Mucosa of descending colon (tissue), 3 donors: ENCODE data around the gene FAM111B. TPM values are rescaled to one million over a fixed set of nuclear protein-coding genes. Genes with fewer than 3 reads are reported as not detected.
"Not testable (repeated sequence)": the region's sequence is repeated elsewhere in the genome, so short reads cannot be mapped to it uniquely, and the experiment has no call there.

ENCODE experiments used
- ATAC-seq: fragments of 200-7000 bp; cut with Tn5 transposase; one replicate; pipeline ENCODE4 v1.9.1; 2020; ENCODE audit warnings: mild to moderate bottlenecking, moderate library complexity
- DNase-seq, 3 donors: peaks; one replicate each; pipeline ENCODE4 v3.0.0-alpha.2; 2020
- H3K36me3 ChIP-seq: fragments of 200-600 bp; one replicate; pipeline ENCODE4 v1.8.0; 2021; ENCODE audit warnings: low read depth, mild to moderate bottlenecking
- H3K4me1 ChIP-seq: fragments of 200-600 bp; one replicate; pipeline ENCODE4 v1.8.0; 2021; ENCODE audit warnings: low read depth, mild to moderate bottlenecking
- H3K4me3 ChIP-seq: fragments of 200-600 bp; one replicate; pipeline ENCODE4 v1.8.0; 2021; ENCODE audit warnings: mild to moderate bottlenecking
- H3K9me3 ChIP-seq: fragments of 200-600 bp; one replicate; pipeline ENCODE4 v1.8.0; 2021; ENCODE audit warnings: mild to moderate bottlenecking
- intact Hi-C, 2 donors: fragments of 100-400 bp; cut with DNase I in 1 of 2; cut with micrococcal nuclease in 1 of 2; formaldehyde crosslinking; loops; one replicate each; pipeline versions ENCODE4 v1.11.0 to v1.11.1; 2022; cut with DNase I, micrococcal nuclease
- total RNA-seq, 3 donors: library from RNA; stranded (reverse); fragmentation: NEBNext Ultra II Directional in 2 of 3; extraction: Animal tissue kit (Norgen Biotek cat#: 25700) in 2 of 3; gene quantifications; one replicate each; pipeline versions ENCODE4 v1.2.1 to v1.2.4, GENCODE V29; 2021 to 2023
- TF ChIP-seq, protein P1 (sequence below): fragments of 200-600 bp; IDR thresholded peaks from one replicate; pipeline ENCODE4 v1.8.0; 2022; ENCODE audit warnings: antibody characterized with exemption, mild to moderate bottlenecking
- donor health status: DM: no; HTN: no; CAD: no; lungs with moderate emphysema.
- donor health status: DM: no; HTN: no; CAD: no.
- donor health status: DM: no; HTN: yes; CAD: no.

Gene FAM111B
- total RNA-seq, 3 donors from 2014 or later, result 1.8 to 7.8 (median 2.5) TPM

- no peaks in the 10 kb centered on the region for H3K36me3 ChIP-seq
- ATAC-seq (no peak), DNase-seq (no peak)
- intact Hi-C loops, result no loop called here
- H3K4me1 ChIP-seq, result no peaks in the 10 kb centered on the region
- H3K9me3 ChIP-seq, result no peaks in the 10 kb centered on the region
- H3K4me3 ChIP-seq, result no peak overlapping the region
- TF ChIP-seq, protein P1, sequence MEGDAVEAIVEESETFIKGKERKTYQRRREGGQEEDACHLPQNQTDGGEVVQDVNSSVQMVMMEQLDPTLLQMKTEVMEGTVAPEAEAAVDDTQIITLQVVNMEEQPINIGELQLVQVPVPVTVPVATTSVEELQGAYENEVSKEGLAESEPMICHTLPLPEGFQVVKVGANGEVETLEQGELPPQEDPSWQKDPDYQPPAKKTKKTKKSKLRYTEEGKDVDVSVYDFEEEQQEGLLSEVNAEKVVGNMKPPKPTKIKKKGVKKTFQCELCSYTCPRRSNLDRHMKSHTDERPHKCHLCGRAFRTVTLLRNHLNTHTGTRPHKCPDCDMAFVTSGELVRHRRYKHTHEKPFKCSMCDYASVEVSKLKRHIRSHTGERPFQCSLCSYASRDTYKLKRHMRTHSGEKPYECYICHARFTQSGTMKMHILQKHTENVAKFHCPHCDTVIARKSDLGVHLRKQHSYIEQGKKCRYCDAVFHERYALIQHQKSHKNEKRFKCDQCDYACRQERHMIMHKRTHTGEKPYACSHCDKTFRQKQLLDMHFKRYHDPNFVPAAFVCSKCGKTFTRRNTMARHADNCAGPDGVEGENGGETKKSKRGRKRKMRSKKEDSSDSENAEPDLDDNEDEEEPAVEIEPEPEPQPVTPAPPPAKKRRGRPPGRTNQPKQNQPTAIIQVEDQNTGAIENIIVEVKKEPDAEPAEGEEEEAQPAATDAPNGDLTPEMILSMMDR, result no peak
Observed at GRCh38 chr11:59088162-59088561, 18.9 kb upstream of the FAM111B start.

- H3K9me3 ChIP-seq, DNase-seq, H3K4me3 ChIP-seq, ATAC-seq, intact Hi-C loops, H3K4me1 ChIP-seq, H3K36me3 ChIP-seq: not testable (repeated sequence)
Observed at GRCh38 chr11:59093576-59093975, 13.5 kb upstream of the FAM111B start.

- H3K9me3 ChIP-seq, H3K36me3 ChIP-seq, intact Hi-C loops, H3K4me3 ChIP-seq, H3K4me1 ChIP-seq, DNase-seq: not testable (repeated sequence)
- peak; percentile 38 for ATAC-seq
Observed at GRCh38 chr11:59095225-59095624, 11.8 kb upstream of the FAM111B start.

DNA sequence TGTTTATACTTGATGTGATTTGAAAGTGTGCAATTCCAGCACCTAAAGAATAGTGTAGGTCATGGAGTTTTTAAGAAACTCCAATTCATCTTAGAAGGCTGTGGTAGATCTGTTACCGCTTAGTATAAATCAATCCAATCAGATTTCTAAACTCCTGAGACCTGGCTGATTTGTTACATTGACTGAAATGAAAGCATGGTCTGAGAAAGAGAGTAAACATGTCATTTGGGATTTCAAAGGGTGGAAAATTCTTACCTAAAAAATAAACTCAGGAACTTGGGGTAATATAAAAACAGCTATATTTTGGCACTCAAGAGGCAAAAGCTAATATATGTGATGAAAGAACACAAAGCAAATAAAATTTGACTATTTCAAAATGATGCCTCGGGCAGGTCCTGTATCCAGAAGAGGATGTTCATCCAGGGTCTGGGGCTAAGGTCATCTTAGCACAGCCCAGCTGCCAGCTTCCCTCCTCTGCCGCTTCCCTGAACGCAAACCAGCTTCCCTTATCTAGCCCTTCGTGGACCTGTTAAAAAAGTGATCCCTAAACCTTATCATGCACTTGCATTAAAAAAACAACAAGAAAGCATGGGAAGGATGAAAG, 11.0 kb upstream of the FAM111B start:
- H3K4me3 ChIP-seq, ATAC-seq, DNase-seq, H3K9me3 ChIP-seq, H3K4me1 ChIP-seq, H3K36me3 ChIP-seq, intact Hi-C loops: not testable (repeated sequence)

DNA sequence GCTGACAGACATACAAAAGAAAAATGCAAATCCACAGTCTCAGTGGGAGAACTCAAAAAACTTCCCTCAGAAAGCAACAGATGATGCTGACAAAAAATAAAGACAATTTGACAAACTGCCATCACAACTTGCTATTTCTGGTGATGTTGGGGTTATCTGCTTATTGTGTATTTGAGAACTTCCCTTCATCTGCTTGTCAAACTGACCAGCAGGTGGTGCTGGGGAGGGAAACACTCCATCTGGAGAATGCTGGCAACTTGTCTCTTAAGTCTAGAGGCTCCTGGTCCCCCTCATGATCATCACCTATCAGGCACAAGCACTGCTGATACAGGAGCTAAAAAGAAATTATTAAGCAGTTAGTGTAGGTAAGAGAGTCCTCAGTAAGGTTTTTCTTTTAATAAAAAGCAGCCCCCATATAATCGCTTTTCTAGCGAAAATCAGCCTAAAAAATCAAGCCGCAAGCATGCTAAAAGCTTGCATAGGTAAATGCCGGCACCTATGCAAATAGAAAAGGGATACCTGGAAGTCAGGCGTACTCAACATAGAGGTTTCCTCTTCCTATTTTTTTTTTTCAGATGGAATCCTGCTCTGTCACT, 9.8 kb upstream of the FAM111B start:
- DNase-seq (peak in 2 of 3 donors; percentile 67 to 89), ATAC-seq (peak; percentile 70)
- no peak overlapping the region for H3K4me3 ChIP-seq
- H3K4me1 ChIP-seq, result no peaks in the 10 kb centered on the region
- no peaks in the 10 kb centered on the region for H3K9me3 ChIP-seq
- H3K36me3 ChIP-seq, result no peaks in the 10 kb centered on the region
- intact Hi-C loops, result no loop called here
- TF ChIP-seq, protein P1, result peak; percentile 50

- intact Hi-C loops, H3K9me3 ChIP-seq, H3K4me3 ChIP-seq, H3K4me1 ChIP-seq, H3K36me3 ChIP-seq: not testable (repeated sequence)
- ATAC-seq, result peak; percentile 42
- peak in 1 of 3 donors; percentile 47 for DNase-seq
Observed at GRCh38 chr11:59097938-59098337, 9.1 kb upstream of the FAM111B start.

DNA sequence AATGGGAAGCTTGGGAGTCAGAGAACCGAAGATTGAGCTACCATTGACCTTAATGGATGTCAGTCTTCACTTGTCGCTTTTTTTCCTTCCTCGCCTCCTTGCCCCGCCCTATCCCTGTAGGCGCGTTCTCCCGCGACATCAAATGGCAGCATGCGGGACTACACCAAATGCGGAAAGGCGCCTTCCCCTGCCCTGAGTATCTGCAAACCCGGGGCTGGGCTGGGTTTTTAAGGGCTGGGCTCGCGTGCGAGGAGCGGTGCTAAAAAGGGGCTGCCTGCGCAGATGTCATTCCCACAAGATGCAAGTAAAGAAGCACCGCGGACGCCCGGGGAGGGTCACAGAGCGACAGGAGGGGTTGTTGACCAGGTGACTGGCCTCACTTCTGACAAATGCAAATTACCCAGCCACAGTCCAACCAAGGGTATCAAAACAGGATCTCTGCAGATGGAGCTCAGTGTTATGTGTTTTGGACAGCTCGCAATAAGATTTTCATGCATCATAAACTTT, 4.7 kb upstream of the FAM111B start:
- ATAC-seq (peak; percentile 57), DNase-seq (peak; percentile 76 to 79 (median 79))
- Histone ChIP-seq H3K4me3 (no peak overlapping the region), H3K36me3 (no peaks in the 10 kb centered on the region), H3K4me1 (peaks cover 10% of the 10 kb centered on the region), H3K9me3 (no peaks in the 10 kb centered on the region)
- TF ChIP-seq, protein P1, result peak; percentile 14
- intact Hi-C loops, result no loop called here

- H3K4me1 ChIP-seq, result peaks cover 15% of the 10 kb centered on the region
- H3K36me3 ChIP-seq, ATAC-seq, H3K4me3 ChIP-seq, DNase-seq, H3K9me3 ChIP-seq: not testable (repeated sequence)
- intact Hi-C loops, result loop anchor here in 1 of 2 donors (5.0 kb wide), 1 partner anchor 35 kb away; the partner anchor contains the start of gene FAM111A
Observed at GRCh38 chr11:59107721-59108120, 684 bp downstream of the FAM111B start.
